GM19099 (cell line): Measurements from ENCODE around the gene ZNF536.

Source experiments
- POLR2A ChIP-seq: IDR thresholded peaks from 3 replicates; pipeline ENCODE4 v1.6.1; 2011; ENCODE audit warnings: low read depth; ENCODE audit not compliant: insufficient read length; ENCODE audit errors: extremely low read depth

Gene ZNF536

DNA sequence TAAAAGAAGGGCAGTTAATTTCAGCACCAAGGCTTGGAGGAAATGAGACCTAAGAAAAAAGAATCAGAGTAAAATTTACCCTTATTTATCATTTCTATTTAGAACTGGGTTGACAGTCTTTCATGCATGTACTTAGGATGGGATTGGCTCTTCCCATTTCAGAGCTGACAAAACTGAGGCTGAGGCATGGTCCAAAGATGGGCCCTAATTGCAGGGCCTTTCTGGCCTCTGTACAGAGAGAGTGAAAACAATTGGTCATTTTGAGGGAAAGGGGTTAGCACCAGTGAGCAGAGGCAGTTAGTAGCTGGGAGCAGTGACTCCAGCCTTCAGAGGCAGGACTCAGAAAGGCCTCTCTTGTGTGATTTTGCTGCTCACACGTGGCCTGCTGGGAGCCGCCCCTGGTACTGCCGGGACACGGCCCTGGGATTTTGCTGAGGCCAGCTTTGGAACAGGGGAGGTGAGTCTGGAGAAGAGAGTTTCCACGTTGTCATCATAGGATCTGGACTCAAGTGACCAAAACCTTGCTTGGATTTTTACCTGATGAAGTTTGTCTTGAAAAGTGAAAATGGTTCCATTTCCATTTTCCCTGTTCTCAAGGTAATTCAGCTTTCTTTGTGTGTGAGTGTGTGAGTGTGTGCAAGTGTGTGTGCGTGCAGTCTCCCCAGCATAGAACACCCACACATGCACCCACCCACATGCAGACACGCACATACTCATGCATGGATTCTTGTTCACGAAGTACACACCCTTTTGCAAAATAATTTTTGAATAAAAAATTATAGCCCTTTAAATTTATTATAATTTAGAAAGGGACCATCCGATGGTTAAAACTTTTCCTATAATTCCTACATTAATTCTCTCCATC is at the start of gene ZNF536:
Gene ZNF536, plus strand, starts transcription at position 425 of the 865 bp plus-strand sequence. CDS start 71,179 bp downstream, outside the sequence.
- TF ChIP-seq POLR2A, result no peak

DNA sequence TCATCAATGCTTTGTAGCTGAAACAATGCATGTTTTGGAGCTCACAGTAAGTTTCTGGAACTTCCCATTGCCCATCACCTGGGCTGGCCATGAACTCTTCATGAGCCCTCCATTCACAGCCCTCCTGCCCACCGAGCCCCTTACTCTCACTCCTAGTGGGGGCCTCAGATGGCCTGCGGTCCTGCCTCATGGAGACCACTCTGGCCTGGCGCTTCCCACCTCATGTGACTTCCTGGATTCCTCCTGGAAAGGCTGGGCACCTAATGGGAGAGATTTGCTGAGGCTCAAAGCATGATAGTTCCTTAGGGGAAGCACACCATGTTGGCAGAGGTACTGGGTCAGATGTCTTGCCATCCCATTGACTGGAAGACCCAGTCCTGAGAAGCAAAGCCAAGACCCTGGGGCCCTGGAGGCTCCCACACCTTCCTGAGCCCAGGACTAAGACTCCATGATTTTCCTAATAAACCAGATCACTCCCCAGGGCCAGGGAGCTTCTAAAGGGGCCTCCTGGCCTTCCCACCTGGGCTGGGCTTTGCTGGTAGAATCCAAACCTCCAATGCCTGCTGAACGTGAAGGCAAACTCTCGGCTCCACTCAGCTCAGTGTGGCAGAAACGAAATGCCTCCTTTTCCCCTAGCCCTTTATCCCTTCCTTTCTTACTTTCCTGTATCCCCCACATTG is 49.4 kb upstream of the ZNF536 start:
- no peak for TF ChIP-seq POLR2A

DNA sequence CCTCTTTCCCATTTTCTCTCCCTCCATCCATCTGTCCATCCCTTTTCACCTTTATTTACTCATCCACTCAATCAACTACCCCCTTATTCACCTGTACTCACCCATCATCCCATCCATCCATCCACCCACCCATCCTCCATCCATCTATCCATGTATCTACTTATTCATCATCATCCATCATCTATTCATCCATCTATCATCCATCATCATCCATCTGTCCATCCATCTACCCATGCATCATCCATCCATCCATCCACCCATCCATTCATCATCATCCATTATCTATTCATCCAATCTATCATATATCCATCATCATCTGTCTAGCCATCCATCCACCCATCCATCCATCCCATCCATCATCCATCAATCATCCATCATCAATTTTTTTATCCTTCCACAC is 48.3 kb upstream of the ZNF536 start:
- no peak for TF ChIP-seq POLR2A

DNA sequence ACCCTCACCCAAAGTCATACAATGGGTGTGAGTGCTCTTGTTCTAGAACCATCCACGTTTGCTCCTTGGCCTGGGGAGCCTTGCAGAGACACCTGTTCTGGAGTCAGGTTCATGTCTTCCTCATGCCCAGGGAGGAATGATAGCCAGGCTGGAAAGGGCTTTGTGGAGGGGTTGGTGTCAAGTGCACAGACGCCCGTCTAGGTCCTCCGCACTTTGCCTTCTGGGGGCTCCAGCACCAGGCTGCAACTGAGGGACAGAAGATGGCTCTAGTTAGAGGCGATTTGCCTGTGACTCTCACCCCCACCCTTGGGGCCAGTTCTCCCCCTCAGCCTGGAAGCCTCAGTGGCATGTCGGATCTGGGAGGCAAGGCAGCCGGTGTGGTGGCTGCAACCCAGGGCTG is 47.2 kb upstream of the ZNF536 start:
- TF ChIP-seq POLR2A, result no peak

DNA sequence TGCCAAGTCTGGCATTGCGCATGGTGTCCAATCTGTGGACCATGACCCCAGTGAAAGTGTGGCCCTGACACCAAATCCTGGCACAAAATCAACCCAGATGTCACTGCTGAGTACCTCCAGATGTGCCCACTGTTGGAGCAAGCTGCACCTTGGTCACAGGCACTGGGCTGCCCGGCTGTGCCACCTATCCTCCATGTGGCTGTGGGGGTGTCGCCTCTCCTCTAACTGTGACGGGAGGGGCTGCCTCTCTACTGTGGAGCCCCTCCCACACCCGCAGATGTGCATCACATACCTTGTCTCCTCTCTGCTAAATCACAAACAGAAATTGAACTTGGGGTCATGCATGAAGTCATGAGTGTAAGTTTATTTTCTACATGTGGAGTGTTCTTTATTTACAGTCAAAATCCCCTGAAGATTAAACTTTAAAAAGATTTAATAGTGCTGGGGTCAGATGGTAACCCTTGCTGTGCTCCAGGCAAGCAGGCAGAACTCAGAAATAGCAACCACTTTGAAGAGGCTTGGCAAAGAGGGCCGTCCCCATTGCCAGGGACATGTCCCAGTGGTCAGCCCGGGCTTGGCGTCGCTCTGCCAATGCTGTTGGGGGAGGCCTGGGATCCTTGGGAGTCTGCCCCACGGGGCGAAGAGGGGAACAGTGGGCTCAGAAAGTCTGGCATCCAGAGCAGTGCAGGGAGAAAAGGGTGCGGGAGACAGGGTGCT is 46.4 kb upstream of the ZNF536 start:
- TF ChIP-seq POLR2A, result no peak

DNA sequence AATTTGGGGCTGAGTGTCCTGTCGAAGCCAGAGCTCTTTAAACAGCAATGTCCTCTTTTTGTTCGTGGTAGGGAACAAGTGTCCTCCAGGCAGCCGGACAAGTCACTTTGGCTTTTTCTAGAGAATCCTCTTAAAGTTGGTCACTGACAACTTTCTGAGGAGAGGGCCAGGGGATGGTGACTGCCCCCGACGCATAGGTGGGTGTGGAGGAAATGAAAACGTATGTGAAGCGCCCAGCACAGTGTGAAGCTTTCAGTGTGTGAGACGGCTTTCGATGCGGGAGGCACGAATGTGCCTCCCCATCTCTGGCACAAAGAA is 45.8 kb upstream of the ZNF536 start:
- TF ChIP-seq POLR2A, result no peak

DNA sequence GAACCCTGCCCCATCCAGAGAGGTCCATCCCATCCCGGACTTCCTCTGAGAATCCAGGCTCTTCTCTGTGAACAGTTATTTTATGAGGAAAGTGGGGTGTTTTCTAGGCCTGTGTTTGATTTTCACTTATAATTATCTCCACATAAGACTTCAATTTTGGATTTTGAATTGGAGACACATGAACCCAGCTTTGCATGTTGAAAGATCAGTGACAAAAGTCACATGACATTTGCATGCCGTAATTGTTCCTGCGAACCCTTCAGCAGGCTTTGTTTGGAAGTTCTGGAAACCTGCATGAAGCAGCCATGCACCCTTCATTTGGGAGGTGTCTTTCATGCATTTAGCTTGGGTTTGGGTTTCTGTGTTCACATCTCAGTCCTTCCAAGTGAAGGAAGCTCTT is 44.9 kb upstream of the ZNF536 start:
- no peak for TF ChIP-seq POLR2A

DNA sequence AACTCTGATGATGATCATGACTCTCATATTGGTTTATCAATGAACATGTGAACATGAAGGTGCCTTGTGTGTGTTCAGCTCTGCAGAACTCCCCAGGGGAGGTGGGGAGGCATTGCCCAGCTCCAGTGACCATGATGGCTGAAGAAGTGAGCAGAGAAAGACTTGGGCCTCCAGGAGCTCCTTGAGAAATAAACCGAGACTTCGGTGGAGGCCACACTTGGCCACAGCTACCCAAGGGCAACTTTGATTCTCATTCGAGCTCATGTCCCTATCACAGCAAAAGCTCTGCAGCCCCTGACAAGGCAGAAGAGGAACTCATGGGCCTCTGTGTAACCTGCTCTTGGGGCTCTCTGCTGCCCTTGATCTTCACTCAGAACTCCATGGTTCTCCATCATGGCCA is 44.1 kb upstream of the ZNF536 start:
- TF ChIP-seq POLR2A, result no peak

DNA sequence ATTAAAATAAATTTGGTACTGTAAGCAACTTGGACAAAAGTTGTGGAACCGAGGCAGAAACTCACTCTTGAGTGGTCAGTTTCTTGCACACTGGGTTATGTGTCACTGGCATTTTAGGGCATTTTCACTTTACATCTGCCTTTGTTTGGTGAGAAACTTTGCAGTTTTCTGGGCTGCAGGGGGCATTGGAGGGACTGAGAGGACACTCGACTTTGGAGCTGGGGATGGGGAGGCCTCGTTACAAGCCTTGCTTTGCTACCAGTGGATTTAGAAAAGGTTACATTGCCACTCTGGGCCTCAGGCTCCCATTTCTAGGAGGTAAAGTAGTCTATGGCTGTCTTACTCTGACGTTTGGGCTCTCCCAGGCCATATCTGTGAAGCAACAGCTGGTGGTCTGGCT is 41.9 kb upstream of the ZNF536 start:
- no peak for TF ChIP-seq POLR2A

DNA sequence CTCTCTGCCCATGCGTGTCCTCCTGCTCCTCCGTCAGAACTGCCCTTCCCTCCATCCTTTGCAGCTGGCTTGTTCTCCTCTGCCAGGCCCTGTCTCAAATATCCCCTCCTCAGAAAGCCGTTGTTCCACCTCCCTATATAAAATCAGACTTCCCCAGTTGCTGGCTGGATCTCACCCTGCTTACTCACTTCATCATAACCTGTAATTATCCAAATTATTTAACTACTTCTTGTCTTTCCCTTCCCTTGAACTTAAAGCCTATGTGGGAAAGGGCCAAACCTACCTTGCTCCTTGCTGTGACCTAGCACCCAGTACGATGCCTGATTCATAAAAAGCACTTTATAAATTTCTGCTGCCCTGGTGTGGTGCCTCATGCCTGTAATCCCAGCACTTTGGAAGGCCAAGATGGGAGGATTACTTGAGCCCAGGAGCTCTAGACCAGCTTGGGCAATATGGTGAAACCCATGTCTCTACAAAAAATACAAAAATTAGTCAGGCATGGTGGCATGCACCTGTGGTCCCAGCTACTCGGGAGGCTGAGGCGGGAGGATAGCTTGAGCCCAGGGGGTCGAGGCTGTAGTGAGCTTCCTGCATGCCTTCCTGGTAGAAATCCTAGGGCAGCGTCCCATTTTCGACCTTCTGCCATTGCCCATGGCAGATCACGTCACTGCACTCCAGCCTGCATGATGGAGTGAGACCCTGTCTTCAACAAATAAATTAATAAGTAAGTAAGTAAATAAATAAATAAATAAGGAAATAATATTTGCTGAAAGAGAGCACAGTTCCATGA is 39.5 kb upstream of the ZNF536 start:
- no peak for TF ChIP-seq POLR2A

DNA sequence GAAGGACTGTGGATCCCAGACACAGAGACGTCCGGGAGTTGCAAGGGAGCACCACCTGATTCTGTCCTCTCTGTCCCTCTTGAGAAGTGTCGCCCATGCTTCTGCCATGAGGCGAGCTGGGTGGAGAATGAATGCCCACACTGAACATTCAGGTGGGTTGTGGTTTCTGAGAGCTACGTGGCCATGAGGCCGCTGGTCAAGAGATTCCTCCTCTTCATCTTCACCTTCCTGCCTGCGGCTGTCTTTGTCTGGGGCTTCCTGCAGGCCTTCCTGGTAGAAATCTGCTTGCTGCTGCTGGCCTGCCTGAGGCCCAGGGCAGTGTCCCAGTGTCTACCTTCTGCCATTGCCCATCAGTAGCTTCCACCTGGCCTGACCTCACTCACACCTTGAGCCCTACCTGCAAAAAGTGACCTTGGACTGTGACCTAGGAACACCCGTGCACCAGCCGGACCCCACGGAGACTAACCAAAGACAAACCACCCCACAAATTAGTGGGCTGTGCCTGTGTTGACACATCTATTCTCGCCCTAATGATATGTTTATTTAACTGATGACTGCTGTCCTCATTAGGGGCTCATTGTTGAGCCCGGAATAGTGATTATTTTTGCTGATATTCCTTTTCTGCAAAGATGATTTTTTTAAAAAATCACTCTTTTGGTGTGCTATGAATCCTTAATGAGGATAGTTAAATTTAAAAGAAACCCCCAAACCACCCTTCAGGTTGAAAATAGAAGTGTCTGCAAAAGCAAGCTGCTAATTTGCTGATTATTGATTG is 38.7 kb upstream of the ZNF536 start:
- TF ChIP-seq POLR2A, result no peak

DNA sequence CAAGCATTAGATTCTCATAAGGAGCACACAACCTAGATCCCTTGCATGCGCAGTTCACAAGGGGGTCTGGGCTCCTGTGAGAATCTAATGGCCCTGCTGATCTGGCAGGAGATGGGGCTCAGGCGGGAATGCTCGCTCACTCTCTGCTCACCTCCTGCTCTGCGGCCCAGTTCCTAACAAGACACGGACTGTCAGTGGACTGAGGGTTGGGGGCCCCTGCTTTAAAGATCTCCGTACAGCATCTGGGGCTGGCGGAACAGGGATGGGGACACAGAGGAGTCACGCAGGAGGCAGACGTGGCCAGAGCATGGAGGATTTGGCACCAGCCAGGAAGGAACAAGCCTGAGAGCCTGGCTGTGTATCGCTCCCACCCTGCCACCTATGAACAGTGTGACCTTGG is 37.3 kb upstream of the ZNF536 start:
- no peak for TF ChIP-seq POLR2A

DNA sequence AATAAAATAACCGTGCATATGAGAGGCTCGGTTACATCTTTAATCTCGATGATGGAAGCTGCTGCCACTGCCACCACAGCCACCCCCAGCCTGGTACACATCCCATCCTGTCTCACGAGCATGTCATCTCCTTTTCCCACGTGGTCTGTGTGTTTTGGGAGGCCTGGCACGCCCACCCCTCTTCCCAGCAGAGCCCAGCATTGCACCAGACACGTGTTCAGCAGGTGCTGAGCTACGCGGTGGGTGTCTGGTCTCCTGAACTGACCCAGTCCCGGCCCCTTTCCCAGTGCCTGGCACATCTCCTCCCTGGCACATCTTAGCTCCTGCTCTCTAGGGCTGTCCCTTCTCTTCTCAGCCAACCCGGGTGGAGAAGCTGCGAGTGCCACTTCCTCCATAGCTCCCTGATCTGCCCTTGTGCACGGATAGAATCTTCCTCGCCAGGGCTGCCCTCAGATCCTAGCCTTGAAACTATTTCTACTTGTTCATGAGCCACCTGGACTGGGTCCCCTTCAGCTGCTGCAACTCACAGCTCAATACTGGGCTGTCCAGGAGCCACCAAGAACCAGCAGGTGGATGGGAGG is 36.8 kb upstream of the ZNF536 start:
- no peak for TF ChIP-seq POLR2A

DNA sequence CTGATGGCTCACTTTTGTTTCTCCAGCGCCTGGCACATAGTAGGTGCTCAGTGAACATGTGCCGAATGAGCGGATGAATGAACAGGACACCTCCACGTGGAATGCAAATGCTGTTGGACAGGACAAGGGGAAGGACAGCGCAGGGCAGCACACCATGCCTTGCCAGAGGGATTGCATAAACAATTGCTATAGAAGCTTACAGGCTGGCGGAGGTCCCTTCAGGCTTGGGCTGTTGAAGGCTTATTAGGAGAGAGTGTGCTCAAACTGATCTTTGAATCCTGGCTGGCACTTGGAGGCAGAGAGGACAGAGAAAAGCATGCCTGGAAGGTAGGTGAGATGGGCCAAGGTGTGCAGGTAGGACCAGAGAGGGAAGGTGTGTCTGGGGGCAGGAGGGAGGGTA is 35.9 kb upstream of the ZNF536 start:
- TF ChIP-seq POLR2A, result no peak
